MCF 10A (cell line): ENCODE results near the gene ARHGEF7. TPM values are rescaled to one million over a fixed set of nuclear protein-coding genes. Genes with fewer than 3 reads are reported as not detected.
"Not testable (repeated sequence)": the region's sequence is repeated elsewhere in the genome, so short reads cannot be mapped to it uniquely, and the experiment has no call there.

Experiments
- BruUV-seq: library from RNA; stranded (reverse); fragments of 400-500 nt; replicated peaks from 2 replicates; lab custom pipeline; 2021; lab: Mats Ljungman, UMichigan
- CTCF ChIA-PET: fragments of 300-600 bp; sonication (Branson Sonifier 250); formaldehyde crosslinking; extraction: SDS; loops from one replicate; lab custom pipeline; 2021; ENCODE audit warnings: antibody characterized with exemption, inconsistent platforms; lab: Yijun Ruan, JAX
- POLR2A ChIA-PET: fragments of 300-600, 350-650 bp; sonication (Branson Sonifier 250); formaldehyde crosslinking; extraction: SDS; loops from one replicate; lab custom pipeline; 2020; ENCODE audit warnings: antibody characterized with exemption, inconsistent platforms; lab: Yijun Ruan, JAX
- DNase-seq: peaks from one replicate; pipeline ENCODE4 v3.0.0-alpha.2; 2018; ENCODE audit not compliant: unreplicated experiment
- H3K27ac Mint-ChIP-seq: one replicate; pipeline ENCODE4 v1.8.0; 2022; ENCODE audit warnings: mild to moderate bottlenecking, low read depth, mixed read lengths; ENCODE audit not compliant: unreplicated experiment
- H3K27me3 Mint-ChIP-seq: one replicate; pipeline ENCODE4 v1.8.0; 2022; ENCODE audit warnings: mixed read lengths; ENCODE audit not compliant: insufficient read depth, unreplicated experiment
- H3K36me3 Mint-ChIP-seq: one replicate; pipeline ENCODE4 v1.8.0; 2022; ENCODE audit warnings: mild to moderate bottlenecking, moderate library complexity, mixed read lengths; ENCODE audit not compliant: insufficient read depth, unreplicated experiment
- H3K4me1 Mint-ChIP-seq: one replicate; pipeline ENCODE4 v1.8.0; 2022; ENCODE audit warnings: mixed read lengths; ENCODE audit not compliant: insufficient read depth, unreplicated experiment
- H3K4me3 Mint-ChIP-seq: one replicate; pipeline ENCODE4 v1.8.0; 2022; ENCODE audit warnings: mild to moderate bottlenecking, moderate library complexity, mixed read lengths; ENCODE audit not compliant: unreplicated experiment
- H3K9me3 Mint-ChIP-seq: one replicate; pipeline ENCODE4 v1.8.0; 2022; ENCODE audit warnings: mixed read lengths; ENCODE audit not compliant: unreplicated experiment
- CTCF ChIP-seq: fragments of 200-600 bp; IDR thresholded peaks from one replicate; pipeline ENCODE4 v1.8.0; 2022; ENCODE audit warnings: antibody characterized with exemption, mild to moderate bottlenecking; ENCODE audit not compliant: unreplicated experiment
- intact Hi-C: fragments of 100-400 bp; cut with micrococcal nuclease; formaldehyde crosslinking; loops from 2 replicates; pipeline ENCODE4 v1.14.1; 2022
- total RNA-seq: library from RNA; stranded (reverse); gene quantifications from 2 replicates; pipeline ENCODE4 v1.2.3, GENCODE V29; 2022

ARHGEF7 gene
- total RNA-seq, 1 experiment from 2014 or later: 43.5 TPM

GRCh38 chr13:111255228-111255790 is 140.2 kb downstream of the ARHGEF7 start:
- intact Hi-C loops: no loop called here
- no peak for TF ChIP-seq CTCF
- H3K4me3 Mint-ChIP-seq: no peak overlapping the region
- no peak overlapping the region for H3K27ac Mint-ChIP-seq
- H3K36me3 Mint-ChIP-seq: peaks cover 46% of the 10 kb centered on the region
- BruUV-seq: no TSS peak
- no peaks in the 10 kb centered on the region for H3K4me1 Mint-ChIP-seq
- ChIA-PET CTCF (interaction anchor here (0.7 to 0.8 kb wide), 2 partner anchors 15 to 40 kb away, joined by 3 to 4 read pairs; no protein-coding TSS in a partner anchor), POLR2A (no interaction called here)
- no peaks in the 10 kb centered on the region for H3K9me3 Mint-ChIP-seq
- H3K27me3 Mint-ChIP-seq: no peaks in the 10 kb centered on the region
- no peak for DNase-seq

GRCh38 chr13:111256458-111256857 is 141.3 kb downstream of the ARHGEF7 start:
- POLR2A ChIA-PET: interaction anchor here (0.9 kb wide), 1 partner anchor 10 kb away, joined by 3 read pairs; no protein-coding TSS in a partner anchor
- no peak for DNase-seq
- peaks cover 48% of the 10 kb centered on the region for H3K36me3 Mint-ChIP-seq
- no peaks in the 10 kb centered on the region for H3K9me3 Mint-ChIP-seq
- no TSS peak for BruUV-seq
- no peaks in the 10 kb centered on the region for H3K4me1 Mint-ChIP-seq
- CTCF ChIA-PET: interaction anchor here (0.6 to 0.8 kb wide), 4 partner anchors 32 to 97 kb away, joined by 3 to 4 read pairs (median 4); no protein-coding TSS in a partner anchor
- TF ChIP-seq CTCF: no peak
- no peak overlapping the region for H3K4me3 Mint-ChIP-seq
- H3K27me3 Mint-ChIP-seq: no peaks in the 10 kb centered on the region
- intact Hi-C loops: no loop called here
- peak overlapping the region; percentile 28 for H3K27ac Mint-ChIP-seq

- ChIA-PET POLR2A (no interaction called here), CTCF (interaction anchor here (0.6 to 0.7 kb wide), 2 partner anchors 43 to 97 kb away, joined by 3 to 4 read pairs; no protein-coding TSS in a partner anchor)
- Mint-ChIP-seq H3K27me3 (no peaks in the 10 kb centered on the region), H3K4me1 (no peaks in the 10 kb centered on the region), H3K4me3 (no peak overlapping the region), H3K36me3 (peaks cover 48% of the 10 kb centered on the region), H3K27ac (peak overlapping the region; percentile 28), H3K9me3 (no peaks in the 10 kb centered on the region)
- no TSS peak for BruUV-seq
- intact Hi-C loops: no loop called here
- no peak for DNase-seq
- no peak for TF ChIP-seq CTCF
Measured at GRCh38 chr13:111256946-111257345, 141.8 kb downstream of the ARHGEF7 start.

GRCh38 chr13:111257899-111258298 is 142.8 kb downstream of the ARHGEF7 start:
- POLR2A ChIA-PET, H3K4me1 Mint-ChIP-seq, H3K4me3 Mint-ChIP-seq, H3K9me3 Mint-ChIP-seq, H3K27me3 Mint-ChIP-seq, CTCF ChIA-PET, H3K27ac Mint-ChIP-seq, DNase-seq, intact Hi-C loops, BruUV-seq: not testable (repeated sequence)
- peaks cover 52% of the 10 kb centered on the region for H3K36me3 Mint-ChIP-seq
